ENCODE results near the gene SAP130. TPM values are rescaled to one million over a fixed set of nuclear protein-coding genes. Genes with fewer than 3 reads are reported as not detected.

Gene SAP130
- total RNA-seq, 1 donor from 2014 or later = 1.6 TPM

DNA sequence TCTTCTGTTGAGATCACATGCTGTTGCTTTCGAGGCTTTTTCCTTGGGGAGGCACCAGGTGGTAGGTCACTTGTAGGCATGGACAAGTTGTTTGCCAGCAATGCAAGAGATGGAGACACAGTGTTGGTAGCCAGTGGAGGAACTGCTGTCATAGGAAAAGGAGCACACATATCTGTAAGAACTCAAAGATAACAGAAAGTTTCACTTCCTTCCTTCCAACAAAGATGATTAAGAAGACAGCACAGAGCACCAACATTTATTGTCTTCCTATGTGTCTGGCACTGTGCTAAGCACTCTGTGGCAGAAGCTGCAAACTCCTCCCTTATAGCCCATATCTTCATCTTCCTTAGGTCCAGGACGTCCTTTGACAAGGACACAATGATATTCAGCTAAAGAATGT lies 77.6 kb downstream of the SAP130 start:
- Histone ChIP-seq H3K36me3 (ENCODE audit: control insufficient read depth, insufficient read depth, low read length) (peaks cover 10% of the 10 kb centered on the region), H3K4me3 (ENCODE audit: low read depth, low read length) (no peak overlapping the region), H3K27me3 (ENCODE audit: control insufficient read depth, insufficient read depth, low read length) (no peaks in the 10 kb centered on the region)
- FAIRE-seq (no peak), DNase-seq (ENCODE audit: low read depth) (no peak)
- TF ChIP-seq, protein P1, sequence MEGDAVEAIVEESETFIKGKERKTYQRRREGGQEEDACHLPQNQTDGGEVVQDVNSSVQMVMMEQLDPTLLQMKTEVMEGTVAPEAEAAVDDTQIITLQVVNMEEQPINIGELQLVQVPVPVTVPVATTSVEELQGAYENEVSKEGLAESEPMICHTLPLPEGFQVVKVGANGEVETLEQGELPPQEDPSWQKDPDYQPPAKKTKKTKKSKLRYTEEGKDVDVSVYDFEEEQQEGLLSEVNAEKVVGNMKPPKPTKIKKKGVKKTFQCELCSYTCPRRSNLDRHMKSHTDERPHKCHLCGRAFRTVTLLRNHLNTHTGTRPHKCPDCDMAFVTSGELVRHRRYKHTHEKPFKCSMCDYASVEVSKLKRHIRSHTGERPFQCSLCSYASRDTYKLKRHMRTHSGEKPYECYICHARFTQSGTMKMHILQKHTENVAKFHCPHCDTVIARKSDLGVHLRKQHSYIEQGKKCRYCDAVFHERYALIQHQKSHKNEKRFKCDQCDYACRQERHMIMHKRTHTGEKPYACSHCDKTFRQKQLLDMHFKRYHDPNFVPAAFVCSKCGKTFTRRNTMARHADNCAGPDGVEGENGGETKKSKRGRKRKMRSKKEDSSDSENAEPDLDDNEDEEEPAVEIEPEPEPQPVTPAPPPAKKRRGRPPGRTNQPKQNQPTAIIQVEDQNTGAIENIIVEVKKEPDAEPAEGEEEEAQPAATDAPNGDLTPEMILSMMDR (IDR thresholded peaks at IDR 0.05; ENCODE audit: insufficient read depth, low read length, severe bottlenecking) = no peak

DNA sequence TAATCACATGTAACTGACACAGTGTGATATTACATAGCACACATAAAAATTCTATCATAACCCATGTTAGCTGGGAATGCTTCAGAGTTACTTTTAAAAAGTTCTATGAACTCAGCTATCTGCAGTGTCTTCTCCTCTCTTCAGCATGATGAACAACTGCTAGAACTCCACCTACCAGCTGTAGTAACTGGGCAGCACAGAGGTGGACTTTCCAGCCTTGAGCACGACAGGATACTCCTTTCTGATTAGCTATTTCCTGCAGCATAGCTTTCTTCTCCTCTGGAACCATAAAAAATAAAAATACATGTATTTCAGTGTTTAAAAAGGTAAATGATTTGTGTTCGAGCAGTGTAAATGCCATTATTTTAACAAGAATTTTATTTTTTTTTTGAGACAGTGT lies 82.6 kb downstream of the SAP130 start:
- Histone ChIP-seq H3K27me3 (ENCODE audit: control insufficient read depth, insufficient read depth, low read length) (no peaks in the 10 kb centered on the region), H3K4me3 (ENCODE audit: low read depth, low read length) (no peak overlapping the region), H3K36me3 (ENCODE audit: control insufficient read depth, insufficient read depth, low read length) (peaks cover 15% of the 10 kb centered on the region)
- TF ChIP-seq, protein P1 (IDR thresholded peaks at IDR 0.05; ENCODE audit: insufficient read depth, low read length, severe bottlenecking) = no peak
- FAIRE-seq = no peak
- DNase-seq (ENCODE audit: low read depth) = no peak

DNA sequence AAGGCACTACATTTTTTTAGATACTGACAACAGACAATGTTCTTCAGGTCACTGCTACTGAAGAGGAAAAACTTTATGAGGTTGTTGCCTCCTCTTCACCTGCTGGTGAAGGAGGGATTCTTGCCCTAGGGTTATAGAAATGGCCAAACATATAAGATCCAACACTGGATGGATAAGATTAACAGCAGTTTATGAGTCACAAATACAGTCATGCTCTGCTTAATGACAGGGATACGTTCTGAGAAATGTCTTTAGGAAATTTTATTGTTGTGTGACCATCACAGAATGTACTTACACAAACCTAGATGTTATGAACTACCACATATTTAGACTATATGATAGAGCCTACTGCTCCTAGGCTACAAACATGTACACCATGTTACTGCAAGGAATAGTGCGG lies 84.7 kb downstream of the SAP130 start:
- Histone ChIP-seq H3K4me3 (ENCODE audit: low read depth, low read length) (no peak overlapping the region), H3K27me3 (ENCODE audit: control insufficient read depth, insufficient read depth, low read length) (no peaks in the 10 kb centered on the region), H3K36me3 (ENCODE audit: control insufficient read depth, insufficient read depth, low read length) (peaks cover 12% of the 10 kb centered on the region)
- TF ChIP-seq, protein P1 (IDR thresholded peaks at IDR 0.05; ENCODE audit: insufficient read depth, low read length, severe bottlenecking) = no peak
- DNase-seq (ENCODE audit: low read depth) = peak; percentile 10
- no peak for FAIRE-seq

DNA sequence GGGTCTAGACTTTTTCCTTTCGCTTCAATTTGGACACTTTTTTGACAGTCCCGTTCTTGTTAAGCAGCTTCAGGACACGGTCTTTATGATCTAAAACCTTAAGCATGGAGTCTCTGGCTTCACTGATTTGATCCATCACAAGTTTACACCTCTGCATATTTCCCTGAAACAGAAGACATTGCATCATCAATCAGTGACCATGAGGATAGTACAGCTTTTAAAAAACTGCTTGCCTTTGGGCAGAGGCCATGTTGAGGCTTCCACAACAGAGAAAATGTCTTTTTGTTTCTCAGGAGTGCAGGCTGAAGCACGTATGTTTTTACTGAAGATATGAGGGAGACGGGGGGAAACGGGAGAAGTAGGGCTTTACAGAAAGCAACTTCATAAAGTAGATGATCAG lies 85.9 kb downstream of the SAP130 start:
- TF ChIP-seq, protein P1 (IDR thresholded peaks at IDR 0.05; ENCODE audit: insufficient read depth, low read length, severe bottlenecking) = no peak
- no peak for FAIRE-seq

DNA sequence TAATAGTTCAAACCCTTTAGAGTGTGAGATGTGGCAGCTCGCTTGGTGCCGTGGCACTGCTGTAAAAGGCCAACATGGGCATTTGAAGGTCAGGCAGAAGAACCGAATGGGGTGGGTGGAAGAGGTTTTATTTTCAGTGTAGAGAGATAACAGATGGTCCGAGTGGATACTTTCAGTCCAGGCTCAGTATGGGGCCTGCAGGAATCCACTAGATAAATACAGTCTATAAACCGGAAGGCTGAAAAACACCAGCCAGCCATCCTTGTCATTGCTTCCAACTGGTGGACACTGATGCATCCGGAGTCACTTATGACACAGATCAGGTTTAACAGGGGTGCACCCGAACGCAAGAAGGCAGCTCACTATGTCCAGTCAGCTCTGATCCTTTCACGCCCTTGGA lies 86.4 kb downstream of the SAP130 start:
- TF ChIP-seq, protein P1 (IDR thresholded peaks at IDR 0.05; ENCODE audit: insufficient read depth, low read length, severe bottlenecking) = no peak
- H3K27me3 ChIP-seq (ENCODE audit: control insufficient read depth, insufficient read depth, low read length) = no peaks in the 10 kb centered on the region
- no peak for FAIRE-seq
- peaks cover 11% of the 10 kb centered on the region for H3K36me3 ChIP-seq (ENCODE audit: control insufficient read depth, insufficient read depth, low read length)
- no peak for DNase-seq (ENCODE audit: low read depth)
- H3K4me3 ChIP-seq (ENCODE audit: low read depth, low read length) = no peak overlapping the region

More for the DNA sequence above, 85.9 kb downstream of the SAP130 start:
- no peaks in the 10 kb centered on the region for H3K27me3 ChIP-seq (ENCODE audit: control insufficient read depth, insufficient read depth, low read length)
- H3K36me3 ChIP-seq (ENCODE audit: control insufficient read depth, insufficient read depth, low read length) = peaks cover 12% of the 10 kb centered on the region
- DNase-seq (ENCODE audit: low read depth) = no peak
- no peak overlapping the region for H3K4me3 ChIP-seq (ENCODE audit: low read depth, low read length)

DNA sequence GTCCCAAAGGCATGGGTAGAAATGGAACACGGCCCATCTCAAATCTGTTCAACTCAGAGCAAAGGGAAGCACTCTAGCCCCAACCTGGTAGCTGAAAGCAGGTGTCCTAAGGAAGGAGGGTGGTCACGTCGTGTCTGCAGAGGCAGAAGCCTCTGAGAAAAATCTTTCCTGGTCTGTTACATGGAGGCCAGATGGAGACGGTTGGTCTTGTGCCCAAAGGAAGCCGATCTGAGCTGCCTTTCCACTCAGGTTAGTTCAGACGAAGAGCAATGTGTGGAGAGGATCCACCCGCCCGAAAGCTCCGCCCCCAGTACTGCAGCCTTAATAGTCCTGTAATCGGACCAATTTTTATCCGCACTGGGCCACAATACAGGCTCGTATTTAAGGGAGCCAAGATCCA lies 87.2 kb downstream of the SAP130 start:
- TF ChIP-seq, protein P1 (IDR thresholded peaks at IDR 0.05; ENCODE audit: insufficient read depth, low read length, severe bottlenecking) = no peak
- no peak for FAIRE-seq
- H3K36me3 ChIP-seq (ENCODE audit: control insufficient read depth, insufficient read depth, low read length) = peaks cover 7% of the 10 kb centered on the region

More for the DNA sequence above, 87.2 kb downstream of the SAP130 start:
- Histone ChIP-seq H3K27me3 (ENCODE audit: control insufficient read depth, insufficient read depth, low read length) (no peaks in the 10 kb centered on the region), H3K4me3 (ENCODE audit: low read depth, low read length) (no peak overlapping the region)
- DNase-seq (ENCODE audit: low read depth) = no peak

Data from bronchial epithelial cell (primary cell).